ENCODE results near the gene USP36. TPM values are rescaled to one million over a fixed set of nuclear protein-coding genes. Genes with fewer than 3 reads are reported as not detected.
"Not testable (repeated sequence)": the region's sequence is repeated elsewhere in the genome, so short reads cannot be mapped to it uniquely, and the experiment has no call there.

Gene USP36
- total RNA-seq, 1 donor from 2014 or later: 71.2 TPM

DNA sequence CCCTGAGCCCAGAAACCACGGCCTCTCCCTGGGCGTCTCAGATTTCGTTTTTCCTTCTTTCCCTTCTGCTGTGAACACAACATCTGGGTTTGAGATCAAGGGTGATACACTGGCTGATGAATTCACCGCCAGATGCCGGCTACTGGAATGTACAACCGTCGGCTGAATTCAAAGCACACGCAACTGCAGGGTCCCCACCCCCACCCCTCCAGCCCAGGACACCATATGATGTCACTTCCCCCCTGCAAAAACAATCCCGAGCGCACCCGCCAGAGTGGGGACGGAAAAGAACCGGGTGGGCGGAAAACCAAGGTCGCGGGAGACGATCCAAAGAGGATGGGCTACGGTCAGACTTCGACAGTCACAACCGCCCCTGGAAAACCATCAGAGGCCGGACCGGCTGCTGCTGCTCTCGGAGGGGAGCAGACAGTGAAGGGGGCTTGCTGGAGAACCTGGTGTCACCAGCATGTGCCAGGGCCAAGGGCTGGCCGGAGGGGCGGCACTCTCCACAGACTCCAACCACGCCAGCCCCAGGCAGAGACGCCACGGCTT is 39.1 kb upstream of the USP36 start:
- TF ChIP-seq, protein P1, sequence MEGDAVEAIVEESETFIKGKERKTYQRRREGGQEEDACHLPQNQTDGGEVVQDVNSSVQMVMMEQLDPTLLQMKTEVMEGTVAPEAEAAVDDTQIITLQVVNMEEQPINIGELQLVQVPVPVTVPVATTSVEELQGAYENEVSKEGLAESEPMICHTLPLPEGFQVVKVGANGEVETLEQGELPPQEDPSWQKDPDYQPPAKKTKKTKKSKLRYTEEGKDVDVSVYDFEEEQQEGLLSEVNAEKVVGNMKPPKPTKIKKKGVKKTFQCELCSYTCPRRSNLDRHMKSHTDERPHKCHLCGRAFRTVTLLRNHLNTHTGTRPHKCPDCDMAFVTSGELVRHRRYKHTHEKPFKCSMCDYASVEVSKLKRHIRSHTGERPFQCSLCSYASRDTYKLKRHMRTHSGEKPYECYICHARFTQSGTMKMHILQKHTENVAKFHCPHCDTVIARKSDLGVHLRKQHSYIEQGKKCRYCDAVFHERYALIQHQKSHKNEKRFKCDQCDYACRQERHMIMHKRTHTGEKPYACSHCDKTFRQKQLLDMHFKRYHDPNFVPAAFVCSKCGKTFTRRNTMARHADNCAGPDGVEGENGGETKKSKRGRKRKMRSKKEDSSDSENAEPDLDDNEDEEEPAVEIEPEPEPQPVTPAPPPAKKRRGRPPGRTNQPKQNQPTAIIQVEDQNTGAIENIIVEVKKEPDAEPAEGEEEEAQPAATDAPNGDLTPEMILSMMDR (IDR thresholded peaks at IDR 0.05): no peak
- TF ChIP-seq POLR2AphosphoS5 (IDR thresholded peaks at IDR 0.05; ENCODE audit: insufficient read depth in 1 of 2, low read depth in 1 of 2) (peak; percentile 54 to 68), POLR2A (IDR thresholded peaks at IDR 0.05) (peak in 1 of 2 donors; percentile 0)
- peak overlapping the region in 1 of 2 donors; percentile 36 for H3K4me3 ChIP-seq
- peak overlapping the region; percentile 99 for H3K27ac ChIP-seq
- H3K36me3 ChIP-seq: no peaks in the 10 kb centered on the region
- peaks cover 96% of the 10 kb centered on the region for H3K4me1 ChIP-seq
- intact Hi-C loops (cut with DNase I): loop anchor here (5.0 kb wide), 1 partner anchor 43 kb away; no protein-coding TSS in a partner anchor
- H3K27me3 ChIP-seq: no peaks in the 10 kb centered on the region
- no peak for DNase-seq (ENCODE audit: extremely low spot score in 2 of 2)
- no peaks in the 10 kb centered on the region for H3K9me3 ChIP-seq

GRCh38 chr17:78878871-78879527 is 38.4 kb upstream of the USP36 start:
- Histone ChIP-seq H3K27me3 (no peaks in the 10 kb centered on the region), H3K4me3 (peak overlapping the region in 1 of 2 donors; percentile 36), H3K36me3 (no peaks in the 10 kb centered on the region), H3K4me1 (peaks cover 94% of the 10 kb centered on the region), H3K27ac (peak overlapping the region; percentile 99), H3K9me3 (no peaks in the 10 kb centered on the region)
- TF ChIP-seq POLR2AphosphoS5 (IDR thresholded peaks at IDR 0.05; ENCODE audit: insufficient read depth in 1 of 2, low read depth in 1 of 2) (no peak), POLR2A (IDR thresholded peaks at IDR 0.05) (no peak)
- TF ChIP-seq, protein P1 (IDR thresholded peaks at IDR 0.05): no peak
- no peak for DNase-seq (ENCODE audit: extremely low spot score in 2 of 2)
- intact Hi-C loops (cut with DNase I): no loop called here

GRCh38 chr17:78878261-78878660 is 37.6 kb upstream of the USP36 start:
- Histone ChIP-seq H3K27ac (peak overlapping the region; percentile 99), H3K4me3 (no peak overlapping the region), H3K9me3 (no peaks in the 10 kb centered on the region), H3K27me3 (no peaks in the 10 kb centered on the region), H3K36me3 (peaks cover 0 to 2% of the 10 kb centered on the region in 2 donors), H3K4me1 (peaks cover 94% of the 10 kb centered on the region)
- DNase-seq (ENCODE audit: extremely low spot score in 2 of 2): no peak
- intact Hi-C loops (cut with DNase I): no loop called here
- TF ChIP-seq, protein P1 (IDR thresholded peaks at IDR 0.05): no peak
- TF ChIP-seq POLR2A (IDR thresholded peaks at IDR 0.05) (no peak), POLR2AphosphoS5 (IDR thresholded peaks at IDR 0.05; ENCODE audit: insufficient read depth in 1 of 2, low read depth in 1 of 2) (no peak)

DNA sequence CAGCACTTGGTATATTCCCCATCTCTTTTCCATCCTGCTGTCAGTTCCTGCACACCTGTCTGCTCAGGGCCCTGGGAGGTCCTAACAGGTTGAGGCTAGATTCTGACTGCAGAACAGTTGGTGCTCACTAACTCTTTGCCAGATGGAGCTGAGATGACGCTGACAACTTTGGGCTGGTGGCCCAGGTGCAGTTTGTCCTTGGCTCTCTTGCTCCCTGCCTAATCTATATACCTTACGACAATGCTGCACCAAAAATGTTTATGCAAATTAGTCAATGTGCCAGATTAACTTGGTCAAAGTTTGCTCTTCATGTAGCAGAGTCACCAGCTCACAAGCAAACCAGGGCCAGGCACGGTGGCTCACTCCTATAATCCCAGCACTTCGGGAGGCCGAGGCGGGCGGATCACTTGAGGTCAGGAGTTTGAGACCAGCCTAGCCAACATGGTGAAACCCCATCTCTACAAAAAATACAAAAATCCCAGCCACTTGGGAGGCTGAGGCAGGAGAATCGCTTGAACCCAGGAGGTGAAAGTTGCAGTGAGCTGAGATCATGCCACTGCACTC is 36.4 kb upstream of the USP36 start:
- Histone ChIP-seq H3K36me3 (peaks cover 0 to 13% of the 10 kb centered on the region in 2 donors), H3K4me1 (peaks cover 88% of the 10 kb centered on the region), H3K27ac (peak overlapping the region; percentile 63)
- intact Hi-C loops (cut with DNase I); H3K9me3 ChIP-seq; H3K4me3 ChIP-seq; DNase-seq (ENCODE audit: extremely low spot score in 2 of 2); H3K27me3 ChIP-seq: not testable (repeated sequence)

DNA sequence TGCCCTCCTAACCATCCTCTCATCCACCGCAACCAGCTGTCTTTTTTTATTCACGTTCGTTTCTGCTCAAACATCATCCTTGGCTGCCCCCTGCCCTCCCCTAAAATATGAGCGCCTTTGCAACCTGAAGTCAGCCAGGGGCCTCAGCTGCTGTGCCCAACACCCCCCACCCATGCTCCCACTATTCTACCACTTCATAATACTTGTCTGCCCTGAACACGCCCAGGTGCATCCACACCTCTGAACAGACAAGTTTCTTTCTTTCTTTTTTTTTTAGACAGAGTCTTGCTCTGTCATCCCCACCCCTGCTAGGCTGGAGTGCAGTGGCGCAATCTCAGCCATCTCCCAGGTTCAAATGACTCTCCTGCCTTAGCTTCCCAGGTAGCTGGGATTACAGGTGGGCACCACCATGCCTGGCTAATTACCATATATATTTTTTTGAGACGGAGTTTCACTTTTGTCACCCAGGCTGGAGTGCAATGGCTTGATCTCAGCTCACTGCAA is 35.5 kb upstream of the USP36 start:
- Histone ChIP-seq H3K36me3 (peaks cover 0 to 13% of the 10 kb centered on the region in 2 donors), H3K27me3 (no peaks in the 10 kb centered on the region), H3K4me3 (no peak overlapping the region), H3K4me1 (peaks cover 79% of the 10 kb centered on the region), H3K27ac (peak overlapping the region; percentile 63), H3K9me3 (no peaks in the 10 kb centered on the region)
- intact Hi-C loops (cut with DNase I): no loop called here
- no peak for DNase-seq (ENCODE audit: extremely low spot score in 2 of 2)
- TF ChIP-seq, protein P1 (IDR thresholded peaks at IDR 0.05): no peak
- TF ChIP-seq POLR2AphosphoS5 (IDR thresholded peaks at IDR 0.05; ENCODE audit: insufficient read depth in 1 of 2, low read depth in 1 of 2) (no peak), POLR2A (IDR thresholded peaks at IDR 0.05) (no peak)

Data from vagina (tissue), 2 donors.